Measurements from ENCODE around the gene ARF1. TPM values are rescaled to one million over a fixed set of nuclear protein-coding genes. Genes with fewer than 3 reads are reported as not detected.

The ARF1 gene
- total and polyA plus RNA-seq, 2 of the 13 experiments (the other 11 are each of a cell fraction or from before 2014, with no cell fraction given) = 186 to 327 TPM

DNA sequence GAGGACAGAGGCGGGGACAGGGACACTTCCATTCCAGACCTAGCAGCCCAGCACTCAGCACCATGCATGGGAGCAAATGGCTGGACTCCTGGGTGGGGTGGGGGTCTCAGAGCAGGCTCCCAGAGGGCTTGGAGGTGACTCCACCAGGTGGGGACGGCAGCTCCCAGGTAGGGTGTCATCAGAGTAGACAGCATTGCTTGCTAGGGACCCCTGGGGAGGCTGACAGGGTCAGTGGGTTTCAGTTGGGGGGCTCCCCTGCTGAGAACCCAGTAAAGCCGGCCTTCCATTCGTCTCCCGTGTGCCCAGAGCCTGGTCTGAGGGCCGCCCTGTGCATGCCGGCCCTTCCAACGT, 62.5 kb downstream of the ARF1 start:
- H3K4me1 ChIP-seq (ENCODE audit: insufficient read depth, low read length) = peaks cover 48% of the 10 kb centered on the region
- no TSS peak for BruUV-seq (replicated peaks)
- intact Hi-C loops (cut with micrococcal nuclease; ENCODE audit: unreplicated experiment) (no loop called here), in situ Hi-C loops (cut with HindIII; ENCODE audit: extremely low pct_ligation_motif_present, low pct_unique_long_range_greater_than_20kb) (no loop called here)
- ATAC-seq (no peak), FAIRE-seq (no peak), DNase-seq (ENCODE audit: low spot score) (no peak)
- TF ChIP-seq NR2C2 (CRISPR knock-in tag; IDR thresholded peaks at IDR 0.05; ENCODE audit: borderline replicate concordance) = no peak
- TF ChIP-seq YY1 (IDR thresholded peaks at IDR 0.05; ENCODE audit: insufficient read depth, insufficient replicate concordance, low read depth, low read length) = no peak
- TF ChIP-seq, protein P1, sequence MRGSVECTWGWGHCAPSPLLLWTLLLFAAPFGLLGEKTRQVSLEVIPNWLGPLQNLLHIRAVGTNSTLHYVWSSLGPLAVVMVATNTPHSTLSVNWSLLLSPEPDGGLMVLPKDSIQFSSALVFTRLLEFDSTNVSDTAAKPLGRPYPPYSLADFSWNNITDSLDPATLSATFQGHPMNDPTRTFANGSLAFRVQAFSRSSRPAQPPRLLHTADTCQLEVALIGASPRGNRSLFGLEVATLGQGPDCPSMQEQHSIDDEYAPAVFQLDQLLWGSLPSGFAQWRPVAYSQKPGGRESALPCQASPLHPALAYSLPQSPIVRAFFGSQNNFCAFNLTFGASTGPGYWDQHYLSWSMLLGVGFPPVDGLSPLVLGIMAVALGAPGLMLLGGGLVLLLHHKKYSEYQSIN (CRISPR knock-in tag; IDR thresholded peaks at IDR 0.05; ENCODE audit: borderline replicate concordance) = no peak
- no peak for TF ChIP-seq ZNF83 (CRISPR knock-in tag; IDR thresholded peaks at IDR 0.05; ENCODE audit: borderline replicate concordance)
- no peak for TF ChIP-seq ZNF280B (CRISPR knock-in tag; IDR thresholded peaks at IDR 0.05; ENCODE audit: borderline replicate concordance)
- TF ChIP-seq ZBTB7A (CRISPR knock-in tag; IDR thresholded peaks at IDR 0.05) = no peak
- TF ChIP-seq, protein P2, sequence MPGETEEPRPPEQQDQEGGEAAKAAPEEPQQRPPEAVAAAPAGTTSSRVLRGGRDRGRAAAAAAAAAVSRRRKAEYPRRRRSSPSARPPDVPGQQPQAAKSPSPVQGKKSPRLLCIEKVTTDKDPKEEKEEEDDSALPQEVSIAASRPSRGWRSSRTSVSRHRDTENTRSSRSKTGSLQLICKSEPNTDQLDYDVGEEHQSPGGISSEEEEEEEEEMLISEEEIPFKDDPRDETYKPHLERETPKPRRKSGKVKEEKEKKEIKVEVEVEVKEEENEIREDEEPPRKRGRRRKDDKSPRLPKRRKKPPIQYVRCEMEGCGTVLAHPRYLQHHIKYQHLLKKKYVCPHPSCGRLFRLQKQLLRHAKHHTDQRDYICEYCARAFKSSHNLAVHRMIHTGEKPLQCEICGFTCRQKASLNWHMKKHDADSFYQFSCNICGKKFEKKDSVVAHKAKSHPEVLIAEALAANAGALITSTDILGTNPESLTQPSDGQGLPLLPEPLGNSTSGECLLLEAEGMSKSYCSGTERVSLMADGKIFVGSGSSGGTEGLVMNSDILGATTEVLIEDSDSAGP (CRISPR knock-in tag; IDR thresholded peaks at IDR 0.05; ENCODE audit: borderline replicate concordance) = no peak
- CTCF ChIA-PET (ENCODE audit: low intra/inter-chr PET ratio, low total read pairs) = no interaction called here
- no peaks in the 10 kb centered on the region; a peak in 1 of 5 replicates for H3K27me3 ChIP-seq (ENCODE audit: control insufficient read depth in 1 of 2, insufficient read depth in 2 of 2, low read length in 2 of 2)
- H3K4me2 ChIP-seq (ENCODE audit: low read depth, low read length) = no peak overlapping the region
- peaks cover 23% of the 10 kb centered on the region; the same call in 1 of the 2 replicates for H4K20me1 ChIP-seq (ENCODE audit: insufficient read depth, low read length)
- 100% methylated on average over 1 of the region's 8 CpGs for WGBS (ENCODE audit: low lambda C conversion rate)
- no peak overlapping the region for H3K27ac ChIP-seq (ENCODE audit: extremely low read length, insufficient read depth, low read length)
- H2AFZ ChIP-seq (ENCODE audit: low read length) = no peak overlapping the region
- no peak overlapping the region for H3K9ac ChIP-seq (ENCODE audit: insufficient read depth, low read depth, low read length)
- POLR2A ChIA-PET = interaction anchor here (1.2 kb wide), 1 partner anchor 20 kb away, joined by 6 read pairs; the partner anchor contains the start of gene IBA57
- H3K79me2 ChIP-seq (ENCODE audit: insufficient read depth, low read length) = peaks cover 59% of the 10 kb centered on the region
- no peak overlapping the region for H3K4me3 ChIP-seq (replicated peaks in 1 of 3; ENCODE audit: insufficient read depth in 1 of 3, low read depth in 2 of 3, low read length in 3 of 3)
- peaks cover 4 to 17% of the 10 kb centered on the region in 2 experiments; a peak in 4 of 5 replicates for H3K36me3 ChIP-seq (replicated peaks in 1 of 2; ENCODE audit: control insufficient read depth in 1 of 2, insufficient read depth in 2 of 2, low read length in 2 of 2)
- H3K9me3 ChIP-seq (ENCODE audit: low read length) = no peaks in the 10 kb centered on the region
